Measurements from ENCODE around the gene OSMR.
A peak's percentile ranks its signal among the peaks of the same experiment; 100 is the strongest.

Gene OSMR

DNA sequence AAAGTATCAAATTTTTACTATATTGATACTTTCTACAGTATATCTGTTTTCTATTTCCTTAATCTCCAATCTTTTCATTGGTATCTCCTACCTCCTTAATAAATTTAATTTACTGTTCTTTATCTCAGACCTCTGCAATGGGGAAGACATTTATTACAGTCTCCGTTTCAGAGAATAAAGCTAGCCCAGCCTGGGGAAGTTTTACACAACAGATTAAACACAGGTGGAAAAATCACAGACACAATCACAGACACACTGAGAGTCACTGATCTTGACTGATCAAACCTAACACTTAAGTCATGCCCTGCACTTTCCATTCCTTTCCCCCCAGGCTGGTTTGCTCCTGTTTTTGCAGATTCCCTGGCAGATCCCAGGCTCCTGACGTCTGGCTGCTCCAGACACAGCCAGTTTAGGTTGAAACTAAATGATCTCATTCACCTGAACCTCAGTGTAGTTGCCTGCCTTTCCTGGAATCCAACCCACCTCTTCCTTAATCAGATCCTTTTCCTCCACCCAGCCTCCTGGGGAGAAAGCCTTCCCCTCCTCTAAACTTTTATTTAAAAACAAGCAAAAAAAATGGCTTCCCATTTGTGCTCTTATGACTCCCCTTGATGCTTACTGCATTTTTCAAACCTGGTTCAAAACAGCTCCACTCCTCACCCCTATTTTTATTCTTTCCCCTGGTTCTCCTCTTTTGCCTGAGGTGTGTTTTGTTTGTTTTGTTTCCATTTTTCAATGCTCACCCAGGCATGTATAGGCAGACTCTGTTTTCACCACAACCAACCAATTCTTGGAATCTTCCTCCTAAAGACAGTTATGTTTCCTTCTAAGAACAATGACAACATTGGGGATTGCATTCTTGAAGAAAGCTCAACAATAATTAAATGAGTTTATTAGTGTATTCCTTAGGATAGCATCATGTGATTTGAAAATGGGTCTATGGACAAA, 29.5 kb upstream of the OSMR start:
- no peak overlapping the region for H3K9ac ChIP-seq (ENCODE audit: low read depth, low read length)
- H3K9me3 ChIP-seq (ENCODE audit: control insufficient read depth, insufficient read depth, low read length) = no peaks in the 10 kb centered on the region
- H3K36me3 ChIP-seq (ENCODE audit: insufficient read depth, low read length) = no peaks in the 10 kb centered on the region
- H3K4me1 ChIP-seq (ENCODE audit: insufficient read depth, low read length) = peaks cover 9% of the 10 kb centered on the region; the same call in 1 of the 2 replicates

DNA sequence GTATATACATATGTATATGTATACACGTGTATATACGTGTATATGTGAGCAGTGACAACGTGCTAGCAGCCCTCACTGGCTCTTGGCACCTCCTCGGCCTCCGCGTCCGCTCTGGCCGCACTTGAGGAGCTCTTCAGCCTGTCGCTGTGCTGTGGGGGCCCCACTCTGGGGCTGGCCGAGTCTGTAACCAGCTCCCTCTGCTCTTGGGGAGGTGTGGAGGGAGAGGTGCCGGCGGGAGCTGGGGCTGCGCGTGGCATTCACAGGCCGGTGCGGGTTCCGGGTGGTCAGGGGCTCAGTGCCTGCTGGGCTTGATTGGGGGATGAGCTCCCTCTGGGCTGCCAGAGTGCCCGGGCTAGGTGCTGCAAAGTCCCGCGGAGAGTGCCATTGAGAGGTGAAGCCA, 24.1 kb upstream of the OSMR start:
- H3K36me3 ChIP-seq (ENCODE audit: insufficient read depth, low read length) = no peaks in the 10 kb centered on the region
- H3K9me3 ChIP-seq (ENCODE audit: control insufficient read depth, insufficient read depth, low read length) = no peaks in the 10 kb centered on the region
- H3K9ac ChIP-seq (ENCODE audit: low read depth, low read length) = no peak overlapping the region
- H3K4me1 ChIP-seq (ENCODE audit: insufficient read depth, low read length) = no peaks in the 10 kb centered on the region

DNA sequence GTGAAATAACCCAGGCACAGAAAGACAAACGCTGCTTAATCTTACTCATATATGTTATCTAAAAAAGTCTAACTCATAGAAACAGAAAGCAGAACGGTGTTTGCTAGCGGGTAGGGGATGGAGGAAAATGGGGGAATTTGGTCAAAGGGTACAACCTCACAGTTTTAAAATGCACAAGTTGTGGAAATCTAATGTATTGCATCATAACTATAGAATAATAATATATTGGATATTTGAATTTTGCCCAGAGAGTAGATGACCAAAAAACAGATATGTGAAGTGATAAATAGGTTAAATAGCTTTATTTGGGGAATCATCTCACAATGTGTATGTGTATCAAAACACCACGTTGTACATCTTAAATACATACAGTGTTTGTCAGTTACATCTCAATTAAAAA, 22.3 kb upstream of the OSMR start:
- no peaks in the 10 kb centered on the region for H3K4me1 ChIP-seq (ENCODE audit: insufficient read depth, low read length)
- H3K9me3 ChIP-seq (ENCODE audit: control insufficient read depth, insufficient read depth, low read length) = no peaks in the 10 kb centered on the region
- H3K36me3 ChIP-seq (ENCODE audit: insufficient read depth, low read length) = no peaks in the 10 kb centered on the region
- H3K9ac ChIP-seq (ENCODE audit: low read depth, low read length) = no peak overlapping the region

DNA sequence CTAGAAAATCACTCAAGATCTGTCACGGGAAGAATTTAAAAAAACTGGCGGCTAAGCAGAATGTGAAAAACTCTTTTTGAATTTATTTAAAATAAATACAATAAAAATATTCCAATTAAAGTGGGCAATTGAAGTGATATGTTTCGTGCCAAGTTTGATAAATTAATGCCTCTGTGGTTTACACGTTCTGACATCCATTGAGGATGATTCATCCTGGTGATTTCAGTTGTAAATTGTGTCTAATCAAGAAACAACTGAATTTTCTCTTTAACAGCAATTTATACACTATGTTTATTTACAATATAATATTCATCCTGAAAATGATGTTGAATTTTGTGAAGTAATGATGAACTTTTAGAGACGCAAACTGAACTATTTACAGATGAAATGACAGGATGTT, 21.0 kb upstream of the OSMR start:
- no peaks in the 10 kb centered on the region for H3K36me3 ChIP-seq (ENCODE audit: insufficient read depth, low read length)
- H3K4me1 ChIP-seq (ENCODE audit: insufficient read depth, low read length) = no peaks in the 10 kb centered on the region
- H3K9me3 ChIP-seq (ENCODE audit: control insufficient read depth, insufficient read depth, low read length) = no peaks in the 10 kb centered on the region
- H3K9ac ChIP-seq (ENCODE audit: low read depth, low read length) = no peak overlapping the region

DNA sequence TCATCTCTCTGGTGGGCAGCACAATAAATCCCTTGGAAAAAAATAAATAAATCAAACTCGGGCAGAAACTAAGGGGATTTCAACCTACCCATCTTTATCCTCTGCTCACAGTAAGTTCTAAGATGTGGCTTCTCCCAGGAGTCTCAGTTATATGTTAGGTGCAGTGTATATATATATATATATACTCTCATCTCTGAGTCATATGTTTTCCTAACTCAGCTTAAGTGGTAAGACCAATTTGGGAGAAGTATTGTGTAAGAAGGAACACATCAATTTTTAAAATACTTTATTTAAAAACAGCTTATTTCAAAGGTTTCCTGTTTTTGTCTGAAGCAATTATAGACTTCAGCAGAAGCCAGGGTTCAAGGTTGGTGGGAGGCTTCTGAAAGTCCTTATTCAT, 20.3 kb upstream of the OSMR start:
- no peaks in the 10 kb centered on the region for H3K36me3 ChIP-seq (ENCODE audit: insufficient read depth, low read length)
- H3K4me1 ChIP-seq (ENCODE audit: insufficient read depth, low read length) = no peaks in the 10 kb centered on the region
- no peaks in the 10 kb centered on the region for H3K9me3 ChIP-seq (ENCODE audit: control insufficient read depth, insufficient read depth, low read length)
- no peak overlapping the region for H3K9ac ChIP-seq (ENCODE audit: low read depth, low read length)

DNA sequence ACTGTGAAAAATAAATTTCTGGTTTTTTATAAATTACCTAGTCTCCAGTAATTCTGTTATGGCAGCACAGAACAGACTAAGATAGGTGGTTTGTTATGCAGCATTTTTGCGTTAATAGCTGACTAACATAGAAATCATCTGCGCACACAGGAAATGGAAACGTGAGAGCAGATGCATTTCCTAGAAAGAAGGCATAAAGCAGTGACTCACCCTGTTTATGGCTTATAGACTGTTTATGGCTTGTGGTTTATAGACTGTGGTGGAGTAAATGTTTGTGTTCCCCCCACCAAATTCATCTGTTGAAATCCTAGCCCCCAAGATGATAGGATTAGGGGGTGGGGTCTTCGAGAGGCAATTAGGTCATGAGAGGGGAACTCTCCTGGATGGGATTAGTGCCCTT, 18.3 kb upstream of the OSMR start:
- H3K9ac ChIP-seq (ENCODE audit: low read depth, low read length) = no peak overlapping the region
- H3K36me3 ChIP-seq (ENCODE audit: insufficient read depth, low read length) = no peaks in the 10 kb centered on the region
- no peaks in the 10 kb centered on the region for H3K9me3 ChIP-seq (ENCODE audit: control insufficient read depth, insufficient read depth, low read length)
- no peaks in the 10 kb centered on the region for H3K4me1 ChIP-seq (ENCODE audit: insufficient read depth, low read length)

DNA sequence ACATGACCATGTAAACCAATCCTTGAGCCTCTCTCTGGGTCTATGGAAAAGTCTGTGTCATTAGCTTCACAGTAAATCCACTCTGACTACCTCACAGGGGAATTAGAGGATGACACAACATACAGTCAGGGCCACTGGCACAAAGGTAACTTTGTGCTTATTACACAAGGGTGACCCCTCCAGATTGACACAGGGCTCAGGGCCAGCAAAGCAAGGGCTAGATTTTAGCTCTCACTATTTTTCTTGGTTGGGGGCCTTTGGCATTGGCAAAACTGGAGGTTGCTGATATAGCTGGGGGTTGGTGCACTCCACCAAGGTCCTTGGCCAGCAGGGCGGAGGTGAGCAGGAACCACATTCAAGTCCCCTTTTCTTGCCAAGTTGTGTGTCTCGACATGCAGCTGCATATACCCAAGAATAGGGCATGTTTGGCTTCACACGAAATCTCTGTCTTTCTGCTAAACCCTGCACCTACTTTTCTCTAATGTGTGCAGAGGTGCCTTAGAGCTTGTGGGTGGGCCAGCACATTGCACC, 15.2 kb upstream of the OSMR start:
- H3K9ac ChIP-seq (ENCODE audit: low read depth, low read length) = no peak overlapping the region
- H3K9me3 ChIP-seq (ENCODE audit: control insufficient read depth, insufficient read depth, low read length) = no peaks in the 10 kb centered on the region
- H3K36me3 ChIP-seq (ENCODE audit: insufficient read depth, low read length) = no peaks in the 10 kb centered on the region
- no peaks in the 10 kb centered on the region for H3K4me1 ChIP-seq (ENCODE audit: insufficient read depth, low read length)

DNA sequence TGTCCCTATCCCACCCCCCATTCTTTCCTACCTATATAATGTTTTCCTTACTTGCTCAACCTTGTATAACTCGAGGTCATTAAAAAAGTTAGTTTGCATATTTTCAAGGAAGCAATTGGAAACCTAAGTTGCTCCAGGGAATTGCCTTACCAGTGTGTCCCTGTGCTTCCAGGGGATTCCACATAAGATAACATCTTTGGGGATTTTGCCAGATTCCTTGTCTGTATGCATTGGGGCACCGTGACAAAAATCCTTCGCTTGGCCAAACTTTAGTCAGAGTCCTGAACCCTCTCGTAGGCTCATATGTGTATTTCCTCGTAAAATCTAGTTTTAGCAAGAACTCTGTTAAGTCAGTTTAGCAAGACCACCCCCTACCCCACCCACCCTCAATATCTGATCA, 14.7 kb upstream of the OSMR start:
- Histone ChIP-seq H3K9me3 (ENCODE audit: control insufficient read depth, insufficient read depth, low read length) (no peaks in the 10 kb centered on the region), H3K36me3 (ENCODE audit: insufficient read depth, low read length) (no peaks in the 10 kb centered on the region), H3K4me1 (ENCODE audit: insufficient read depth, low read length) (no peaks in the 10 kb centered on the region), H3K9ac (ENCODE audit: low read depth, low read length) (no peak overlapping the region)

DNA sequence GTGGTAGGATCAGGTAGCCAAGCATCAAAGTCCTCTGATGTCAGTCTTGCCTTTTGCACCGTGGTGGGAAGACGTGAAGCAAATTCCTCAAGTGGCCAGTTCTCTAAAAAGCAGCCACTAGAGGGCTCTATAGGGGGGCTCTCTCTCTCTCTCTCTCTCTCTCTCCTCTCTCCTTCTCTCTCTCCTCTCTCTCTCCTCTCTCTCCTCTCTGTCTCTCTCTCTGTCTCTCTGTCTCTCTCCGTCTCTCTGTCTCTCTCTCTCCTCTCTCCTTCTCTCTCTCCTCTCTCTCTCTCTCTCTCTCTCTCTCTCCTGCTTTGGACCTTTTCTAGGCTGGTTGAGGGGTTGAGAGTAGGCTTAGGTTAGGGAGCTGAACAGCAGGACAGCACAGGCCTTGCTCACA, 13.9 kb upstream of the OSMR start:
- Histone ChIP-seq H3K36me3 (ENCODE audit: insufficient read depth, low read length) (no peaks in the 10 kb centered on the region), H3K4me1 (ENCODE audit: insufficient read depth, low read length) (no peaks in the 10 kb centered on the region), H3K9ac (ENCODE audit: low read depth, low read length) (no peak overlapping the region), H3K9me3 (ENCODE audit: control insufficient read depth, insufficient read depth, low read length) (no peaks in the 10 kb centered on the region)

DNA sequence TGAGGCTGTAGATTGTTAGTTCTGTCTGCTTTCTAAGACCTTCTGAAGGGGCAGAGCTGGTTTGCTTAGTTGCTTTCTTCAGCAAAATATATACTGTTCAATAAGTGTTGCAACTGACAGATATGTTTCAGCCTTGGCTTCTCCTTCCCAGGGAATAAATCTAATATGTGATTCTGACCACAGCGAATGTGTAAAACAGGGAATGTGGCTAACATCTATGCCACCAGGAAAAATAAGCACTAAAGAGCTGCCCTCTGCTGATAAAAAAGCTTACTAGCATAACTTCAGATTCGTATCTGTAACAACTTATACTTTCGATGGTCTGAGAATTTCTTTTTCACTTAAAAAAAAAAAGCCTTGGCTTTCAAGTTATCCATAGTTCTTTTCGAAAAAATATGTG, 13.0 kb upstream of the OSMR start:
- Histone ChIP-seq H3K9ac (ENCODE audit: low read depth, low read length) (no peak overlapping the region), H3K4me1 (ENCODE audit: insufficient read depth, low read length) (no peaks in the 10 kb centered on the region), H3K9me3 (ENCODE audit: control insufficient read depth, insufficient read depth, low read length) (no peaks in the 10 kb centered on the region), H3K36me3 (ENCODE audit: insufficient read depth, low read length) (no peaks in the 10 kb centered on the region)

DNA sequence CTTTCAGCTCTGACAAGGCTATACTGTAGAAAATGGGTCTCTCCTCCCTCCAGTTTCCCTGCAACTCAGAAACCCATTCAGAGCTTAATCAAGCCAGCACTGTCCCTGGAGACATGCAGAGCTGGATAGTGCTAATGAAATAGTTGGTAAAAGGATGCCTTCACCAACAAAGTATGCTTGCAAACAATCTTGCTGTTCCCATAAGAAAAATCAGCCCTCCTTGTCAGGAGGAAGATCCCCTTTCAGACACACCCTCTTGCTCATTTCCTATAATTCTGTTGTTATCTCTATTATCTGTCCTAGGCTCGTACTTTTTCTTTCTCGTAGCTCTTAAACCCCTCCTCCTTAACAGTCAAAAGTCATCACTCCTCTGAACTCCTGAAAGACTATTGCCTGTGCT, 9.9 kb upstream of the OSMR start:
- Histone ChIP-seq H3K9ac (ENCODE audit: low read depth, low read length) (no peak overlapping the region), H3K4me1 (ENCODE audit: insufficient read depth, low read length) (no peaks in the 10 kb centered on the region), H3K36me3 (ENCODE audit: insufficient read depth, low read length) (no peaks in the 10 kb centered on the region), H3K9me3 (ENCODE audit: control insufficient read depth, insufficient read depth, low read length) (no peaks in the 10 kb centered on the region)

DNA sequence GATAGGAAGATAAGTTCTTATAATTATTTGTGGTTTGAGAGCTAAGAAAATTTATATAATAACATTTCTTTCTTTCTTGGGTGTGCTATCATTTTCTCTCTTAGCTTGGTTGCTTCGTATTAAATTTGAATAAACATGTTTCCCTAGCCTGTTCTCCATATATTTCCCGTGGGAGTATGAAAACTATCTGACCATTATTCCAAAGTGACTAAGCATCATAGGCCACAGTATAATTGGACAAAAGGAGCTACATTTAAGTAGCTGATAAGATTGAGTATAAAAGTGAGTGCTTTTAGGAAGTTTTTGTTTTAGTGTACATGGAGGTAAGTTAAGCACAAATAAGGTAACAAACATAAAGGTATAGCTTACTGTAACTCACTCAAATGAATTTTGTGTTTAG, 8.4 kb upstream of the OSMR start:
- Histone ChIP-seq H3K9me3 (ENCODE audit: control insufficient read depth, insufficient read depth, low read length) (no peaks in the 10 kb centered on the region), H3K4me1 (ENCODE audit: insufficient read depth, low read length) (no peaks in the 10 kb centered on the region)

DNA sequence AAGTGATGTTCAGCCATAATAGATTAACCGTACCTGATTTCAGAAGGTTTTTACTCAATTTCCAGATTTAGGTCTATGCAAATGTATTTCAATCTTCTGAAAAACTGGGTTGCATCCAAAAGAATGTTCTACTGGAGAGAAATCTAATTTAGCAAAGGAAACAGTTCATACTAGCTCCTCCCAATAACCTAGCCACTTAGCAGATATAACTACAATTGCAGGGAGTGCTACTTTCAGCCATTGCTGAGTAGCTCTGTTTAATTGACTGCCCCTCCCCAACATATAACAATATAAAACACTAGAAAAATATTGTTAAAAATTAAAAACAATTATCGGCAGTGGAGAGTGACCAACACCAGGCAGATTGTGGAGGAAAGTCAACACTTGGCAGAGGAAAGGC, 7.9 kb upstream of the OSMR start:
- no peaks in the 10 kb centered on the region for H3K36me3 ChIP-seq (ENCODE audit: insufficient read depth, low read length)
- H3K4me1 ChIP-seq (ENCODE audit: insufficient read depth, low read length) = no peaks in the 10 kb centered on the region
- no peak overlapping the region for H3K9ac ChIP-seq (ENCODE audit: low read depth, low read length)
- no peaks in the 10 kb centered on the region for H3K9me3 ChIP-seq (ENCODE audit: control insufficient read depth, insufficient read depth, low read length)

More for the DNA sequence above, 8.4 kb upstream of the OSMR start:
- Histone ChIP-seq H3K9ac (ENCODE audit: low read depth, low read length) (no peak overlapping the region), H3K36me3 (ENCODE audit: insufficient read depth, low read length) (no peaks in the 10 kb centered on the region)

DNA sequence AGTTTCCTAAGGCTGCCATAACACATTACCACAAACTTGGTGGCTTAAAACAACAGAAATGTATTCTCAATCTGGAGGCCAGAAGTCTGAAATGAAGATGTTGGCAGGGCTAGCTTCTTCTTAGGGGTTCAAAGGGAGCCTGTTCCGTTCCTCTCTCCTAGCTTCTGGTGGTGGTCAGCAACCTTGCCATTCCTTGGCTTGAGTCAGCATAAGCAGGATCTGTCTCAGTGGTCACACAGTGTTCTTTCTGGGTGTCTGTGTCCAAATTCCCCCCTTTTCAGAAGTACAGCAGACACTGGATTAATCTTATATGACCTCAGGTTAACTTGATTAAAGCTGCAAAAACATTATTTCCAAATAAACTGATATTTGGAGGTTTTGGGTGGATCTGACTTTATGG, 2.1 kb upstream of the OSMR start:
- Histone ChIP-seq H3K4me1 (ENCODE audit: insufficient read depth, low read length) (peaks cover 3% of the 10 kb centered on the region; the same call in 1 of the 2 replicates), H3K9ac (ENCODE audit: low read depth, low read length) (no peak overlapping the region), H3K36me3 (ENCODE audit: insufficient read depth, low read length) (no peaks in the 10 kb centered on the region), H3K9me3 (ENCODE audit: control insufficient read depth, insufficient read depth, low read length) (no peaks in the 10 kb centered on the region)

DNA sequence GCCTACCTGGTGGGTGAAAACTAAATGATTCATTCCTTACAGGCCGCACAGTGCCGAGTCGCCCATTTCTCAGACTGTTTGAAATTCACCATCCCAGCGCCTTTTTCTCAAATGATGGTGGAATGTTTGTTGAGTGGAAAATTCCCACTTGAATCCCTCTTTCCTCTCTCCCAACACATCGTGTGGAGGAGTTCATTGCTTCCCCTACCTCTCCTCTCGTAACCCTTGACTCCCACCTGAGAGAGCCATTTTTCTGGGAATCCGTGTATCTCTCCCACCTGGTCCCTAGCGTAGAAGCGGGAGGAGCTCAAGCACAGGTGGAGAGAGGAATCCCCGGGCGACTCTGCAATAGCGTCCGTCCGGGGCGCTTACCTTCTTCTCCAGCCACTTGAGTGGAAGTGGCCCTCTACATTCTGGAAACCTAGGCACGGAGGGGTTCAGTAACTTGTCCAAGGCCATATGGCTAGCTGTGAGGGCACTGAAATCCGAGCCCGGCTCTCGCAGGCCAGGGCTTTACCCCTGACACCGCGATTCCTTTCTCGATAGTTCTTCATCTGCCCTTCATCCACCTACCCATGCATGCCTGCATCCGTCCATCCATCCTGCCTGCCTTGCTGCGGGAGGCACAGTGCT, 683 bp downstream of the OSMR start:
- H3K36me3 ChIP-seq (ENCODE audit: insufficient read depth, low read length) = no peaks in the 10 kb centered on the region
- H3K9ac ChIP-seq (ENCODE audit: low read depth, low read length) = peak overlapping the region; percentile 75
- H3K4me1 ChIP-seq (ENCODE audit: insufficient read depth, low read length) = peaks cover 3% of the 10 kb centered on the region; the same call in 1 of the 2 replicates
- H3K9me3 ChIP-seq (ENCODE audit: control insufficient read depth, insufficient read depth, low read length) = no peaks in the 10 kb centered on the region

Measured in ES-I3 (cell line).